HG02798 (cell line): Measurements from ENCODE around the gene PPP1R12B.
"Not testable (repeated sequence)": the region's sequence is repeated elsewhere in the genome, so short reads cannot be mapped to it uniquely, and the experiment has no call there.

ENCODE experiments used
- ATAC-seq: cut with Tn5 transposase; IDR thresholded peaks from one replicate; pipeline ENCODE4 v1.9.1; 2021; ENCODE audit warnings: mild to moderate bottlenecking; ENCODE audit not compliant: unreplicated experiment, poor library complexity

PPP1R12B gene

DNA sequence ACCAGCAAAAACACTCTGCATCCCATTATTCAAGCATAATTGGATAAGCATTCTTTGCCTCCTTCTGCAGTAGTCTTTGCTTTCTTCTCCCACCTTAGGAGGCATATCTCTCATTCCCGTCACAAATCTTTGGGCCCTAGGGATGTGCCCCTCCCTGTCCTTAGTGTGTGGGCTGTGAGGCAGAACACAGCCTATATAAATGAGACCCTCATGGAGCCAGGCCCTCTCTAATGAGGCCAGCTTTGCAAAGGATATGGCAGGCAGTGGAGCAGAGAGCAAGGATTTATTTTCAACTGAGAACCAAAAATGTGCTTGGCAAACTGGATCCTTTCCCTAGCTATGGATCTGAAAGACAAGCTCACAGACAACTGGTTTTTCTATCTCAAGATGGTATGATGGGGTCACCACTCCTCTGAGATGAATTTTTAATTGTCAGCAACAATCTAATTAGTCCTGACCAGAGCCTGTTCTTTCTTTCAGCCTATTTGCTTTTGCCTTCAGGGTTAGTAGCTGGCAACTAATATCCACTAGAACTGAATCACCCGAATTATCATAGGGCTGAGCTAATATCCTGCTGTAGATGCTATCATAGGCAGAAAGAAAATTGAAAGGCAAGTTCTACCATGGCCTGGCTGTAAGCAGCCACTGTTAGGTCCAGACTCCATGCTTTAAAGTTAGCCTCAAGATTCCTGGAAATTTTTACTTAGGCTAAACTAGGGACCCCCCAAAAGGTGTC, 227.6 kb downstream of the PPP1R12B start:
- ATAC-seq: no peak

DNA sequence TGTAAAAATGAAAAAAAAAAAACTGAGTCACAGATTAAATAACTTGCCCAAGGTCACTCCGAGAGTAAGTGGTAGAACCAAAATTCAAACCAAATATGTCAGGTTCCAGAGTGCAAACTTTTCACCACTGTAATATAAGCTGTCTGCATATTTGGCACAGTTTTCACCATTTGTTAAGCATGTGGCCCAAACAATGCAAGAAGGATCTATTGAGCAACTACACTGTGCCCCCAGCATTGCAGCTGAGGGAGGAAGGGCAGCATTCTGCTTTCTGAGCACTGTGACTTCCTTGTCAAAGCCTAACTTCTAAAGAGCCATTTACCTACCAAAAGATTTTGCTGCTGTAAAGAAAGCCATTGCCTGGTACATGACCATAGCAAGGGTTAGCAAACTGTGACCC, 228.3 kb downstream of the PPP1R12B start:
- ATAC-seq: no peak

DNA sequence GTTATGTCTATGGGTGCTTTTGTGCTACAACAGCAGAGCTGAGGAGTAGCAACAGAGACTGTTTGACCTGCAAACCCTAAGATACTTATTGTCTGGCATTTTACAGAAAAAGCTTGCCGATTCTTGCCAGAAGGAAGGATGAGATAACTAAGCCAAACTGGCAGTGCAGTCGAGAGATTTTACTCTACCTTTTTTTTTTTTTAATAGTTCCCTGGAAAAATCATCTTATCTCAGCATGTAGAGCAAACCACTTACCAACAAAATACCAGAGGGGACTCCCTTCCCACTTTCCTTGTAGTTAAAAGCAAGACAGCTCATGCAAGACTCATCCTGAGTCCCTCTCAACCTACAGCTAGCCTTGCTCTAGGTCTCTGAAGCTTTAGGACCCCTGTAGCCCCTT, 228.9 kb downstream of the PPP1R12B start:
- no peak for ATAC-seq

DNA sequence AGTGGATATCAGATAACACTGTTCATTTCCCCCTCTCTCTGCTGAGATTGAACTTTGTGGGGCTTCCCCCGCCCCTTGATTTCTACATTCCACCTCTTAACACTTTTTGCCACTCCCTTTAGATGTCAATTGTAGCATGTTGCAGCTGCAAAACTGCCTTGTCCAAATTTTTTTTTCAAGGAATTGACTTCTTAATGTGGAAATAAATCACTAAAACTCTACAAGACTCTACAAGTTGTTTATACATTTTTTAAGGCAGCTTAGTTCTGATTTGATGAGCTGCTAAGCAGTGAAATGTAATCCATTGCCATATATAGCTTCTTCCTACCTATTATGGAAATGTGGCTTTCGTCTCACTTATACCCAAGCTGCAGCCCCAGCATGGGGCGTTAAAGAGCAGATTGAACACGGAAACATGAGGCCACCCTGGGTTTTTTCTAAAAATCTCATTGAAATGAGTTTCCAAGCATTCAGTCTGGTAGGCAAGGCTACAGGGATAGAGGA, 229.6 kb downstream of the PPP1R12B start:
- no peak for ATAC-seq

DNA sequence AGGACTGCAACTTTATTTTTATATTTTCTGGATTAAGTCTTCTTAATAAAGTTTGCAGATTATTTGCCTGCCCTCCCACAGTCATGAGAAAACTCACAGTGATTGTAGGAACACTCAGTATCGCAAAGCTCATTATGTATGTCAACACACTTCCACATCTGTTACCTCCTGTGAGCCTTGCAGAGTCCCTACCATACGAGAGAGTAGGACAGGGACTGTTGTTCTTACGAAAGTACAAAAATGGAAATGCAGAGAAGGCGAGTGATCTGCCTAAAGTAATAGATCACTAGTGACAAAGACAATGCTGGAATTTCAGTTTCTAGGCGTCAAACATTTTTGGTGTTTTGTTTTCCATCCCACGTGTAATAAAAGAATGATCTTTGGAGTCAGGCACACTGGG, 230.1 kb downstream of the PPP1R12B start:
- no peak for ATAC-seq

DNA sequence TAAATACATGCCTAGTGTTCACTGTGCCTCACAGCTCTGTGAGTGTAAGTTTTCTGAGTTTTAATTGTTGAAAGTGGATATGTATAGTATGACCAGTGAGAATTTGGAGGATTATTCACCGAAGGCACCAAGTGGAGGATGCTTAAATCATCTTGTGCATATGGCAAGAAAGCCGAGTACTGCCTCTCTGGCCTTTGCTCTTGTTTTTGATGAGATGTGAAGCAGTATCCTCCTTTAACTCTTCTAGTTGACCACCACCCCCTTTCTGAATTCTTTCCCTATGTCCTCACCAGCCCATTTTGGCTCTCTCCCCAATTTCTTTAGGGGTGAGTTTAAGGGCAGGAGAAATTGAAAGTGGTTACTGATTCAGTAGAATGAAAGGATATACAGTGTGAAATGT, 231.3 kb downstream of the PPP1R12B start:
- no peak for ATAC-seq

DNA sequence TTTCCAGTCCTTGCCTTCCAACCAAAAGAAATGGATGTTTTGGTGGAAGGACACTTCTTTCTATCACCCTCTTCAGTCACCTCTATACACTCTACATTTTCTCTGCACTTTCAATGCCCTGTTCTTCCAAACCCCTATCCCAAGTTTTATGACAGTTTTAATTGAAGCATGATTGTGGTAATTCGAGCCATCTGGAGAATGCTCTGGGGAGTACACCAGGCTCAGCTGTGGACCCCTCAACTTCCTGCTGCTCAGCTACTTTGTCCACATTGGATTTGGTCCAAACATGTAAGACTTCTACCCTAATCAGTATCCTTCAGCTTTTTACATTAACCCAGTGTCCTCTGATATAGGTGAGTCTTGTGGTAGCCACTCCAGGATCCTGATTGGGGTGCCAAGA, 232.1 kb downstream of the PPP1R12B start:
- no peak for ATAC-seq

DNA sequence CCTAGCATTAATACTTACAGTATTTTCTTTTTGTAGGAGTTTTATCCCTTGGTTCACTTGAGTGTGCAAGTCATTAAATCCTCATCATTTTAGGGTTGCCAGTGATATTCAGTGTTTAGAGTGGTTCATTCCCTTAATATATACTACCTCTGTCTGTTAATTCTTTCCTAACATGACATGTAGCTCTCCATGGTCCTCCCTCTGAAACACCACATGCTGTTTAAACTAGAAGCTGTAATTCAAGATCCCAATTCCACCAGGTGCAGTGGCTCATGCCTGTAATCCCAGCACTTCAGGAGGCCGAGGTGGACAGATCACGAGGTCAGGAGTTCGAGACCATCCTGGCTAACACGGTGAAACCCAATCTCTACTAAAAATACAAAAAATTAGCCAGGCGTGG, 233.9 kb downstream of the PPP1R12B start:
- ATAC-seq: not testable (repeated sequence)

DNA sequence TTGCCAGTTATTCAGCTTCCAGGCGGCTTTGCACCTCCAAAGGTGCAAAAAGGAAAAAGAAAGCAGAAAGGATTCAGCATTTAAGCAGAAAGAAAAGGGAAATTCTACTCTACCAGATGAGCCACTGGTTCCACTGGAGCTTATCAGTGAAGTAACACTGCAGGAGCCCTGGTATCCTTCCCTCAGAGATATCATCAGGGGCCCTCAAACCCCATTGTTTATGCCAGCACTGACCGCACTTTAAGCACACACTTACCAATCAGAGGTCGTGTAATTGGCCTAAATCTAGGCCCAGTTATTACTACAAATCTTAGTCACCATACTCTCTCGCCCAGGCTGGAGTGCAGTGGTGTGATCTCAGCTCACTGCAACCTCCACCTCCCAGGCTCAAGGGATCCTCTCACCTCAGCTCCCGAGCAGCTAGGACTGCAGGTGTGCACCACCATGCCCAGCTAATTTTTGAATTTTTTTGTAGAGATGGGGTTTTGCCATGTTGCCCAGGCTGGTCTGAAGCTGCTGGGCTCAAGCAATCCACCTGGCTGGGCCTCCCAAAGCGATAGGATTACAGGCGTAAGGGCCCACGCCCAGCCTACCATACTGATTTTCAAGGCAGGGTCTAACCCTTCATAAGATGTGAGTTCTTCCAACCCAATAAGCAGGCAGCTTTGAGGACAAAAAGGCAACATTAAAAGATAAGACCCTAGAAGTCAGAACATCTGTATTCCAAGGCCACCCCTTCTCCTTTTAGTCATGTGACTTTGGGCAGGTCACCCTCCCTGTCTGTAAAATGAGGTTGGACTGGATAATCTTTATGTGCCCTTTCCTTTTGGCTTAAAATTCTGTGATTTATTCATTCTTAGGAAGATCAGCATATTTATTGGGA, 236.4 kb downstream of the PPP1R12B start:
- ATAC-seq: no peak

DNA sequence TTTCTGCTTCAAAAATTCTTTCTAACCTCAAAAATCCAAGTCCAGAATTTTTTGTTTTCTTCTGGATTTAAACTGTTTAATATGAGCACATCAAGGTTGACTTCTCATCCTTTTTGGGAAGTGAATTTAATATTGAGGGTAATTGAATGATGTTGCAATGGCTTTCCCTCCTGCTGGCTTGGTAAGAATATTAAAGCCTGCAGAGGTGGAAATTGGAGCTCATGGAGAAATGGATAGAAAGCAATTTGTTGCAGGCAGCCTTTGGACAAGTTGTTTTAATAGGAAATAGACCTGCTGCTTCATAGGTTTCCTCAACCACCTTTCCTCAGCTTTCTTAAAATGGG, 237.1 kb downstream of the PPP1R12B start:
- ATAC-seq: no peak

DNA sequence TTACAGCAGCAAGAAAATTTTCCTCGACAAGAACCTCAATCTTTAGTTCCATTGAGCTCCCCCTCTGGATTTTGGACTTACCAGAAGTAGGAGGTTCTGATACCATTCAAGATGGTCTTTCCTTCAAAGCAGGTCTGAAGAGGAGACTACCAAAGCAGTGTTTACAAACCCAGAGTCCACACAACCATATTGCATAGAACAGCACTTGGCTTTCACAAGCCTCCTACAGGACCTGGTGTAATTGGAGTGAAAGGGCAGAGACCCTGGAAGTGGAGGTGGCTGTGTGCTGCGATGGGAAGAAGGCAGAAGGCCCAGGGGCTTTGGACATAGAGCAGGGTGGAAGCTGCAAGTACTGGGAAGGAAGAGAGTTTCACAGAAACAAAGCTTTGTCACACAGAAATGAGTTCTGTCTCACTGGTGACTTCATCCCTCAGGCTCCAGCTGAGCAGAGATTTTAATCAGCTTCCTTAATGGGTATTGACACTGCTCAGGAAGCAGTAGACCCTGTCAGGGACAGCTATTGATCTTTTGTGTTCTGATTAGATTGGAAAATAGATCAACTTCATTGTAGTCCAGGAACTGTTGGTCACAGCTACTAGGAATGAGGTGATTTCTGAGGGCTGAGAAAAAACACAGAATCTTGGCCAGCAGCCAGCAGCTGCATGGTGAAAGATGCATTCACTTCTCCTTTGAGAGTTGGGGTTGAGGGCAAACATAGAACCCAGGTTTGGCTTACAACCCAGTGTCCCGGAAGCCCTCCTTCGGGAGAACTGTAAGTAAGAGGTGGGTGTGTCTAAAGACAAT, 237.7 kb downstream of the PPP1R12B start:
- no peak for ATAC-seq

DNA sequence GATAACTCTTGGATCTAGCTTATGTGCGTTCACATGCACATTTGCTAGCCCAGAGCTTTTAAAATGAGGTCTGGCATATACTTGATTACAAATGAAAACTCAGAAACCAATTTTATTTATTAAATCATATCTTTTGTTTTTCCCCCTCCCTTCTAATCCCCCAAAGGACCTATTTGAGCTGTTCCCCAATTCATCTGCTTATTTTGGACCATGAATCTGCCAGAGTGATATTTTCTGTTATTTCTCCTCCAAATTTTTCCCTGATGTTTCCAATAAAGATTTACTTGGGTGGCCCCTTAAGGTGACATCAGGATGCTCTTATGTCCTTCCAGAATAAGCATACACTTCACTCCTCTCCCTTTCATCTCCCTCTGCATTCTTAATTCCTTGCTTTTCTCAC, 238.4 kb downstream of the PPP1R12B start:
- ATAC-seq: no peak

DNA sequence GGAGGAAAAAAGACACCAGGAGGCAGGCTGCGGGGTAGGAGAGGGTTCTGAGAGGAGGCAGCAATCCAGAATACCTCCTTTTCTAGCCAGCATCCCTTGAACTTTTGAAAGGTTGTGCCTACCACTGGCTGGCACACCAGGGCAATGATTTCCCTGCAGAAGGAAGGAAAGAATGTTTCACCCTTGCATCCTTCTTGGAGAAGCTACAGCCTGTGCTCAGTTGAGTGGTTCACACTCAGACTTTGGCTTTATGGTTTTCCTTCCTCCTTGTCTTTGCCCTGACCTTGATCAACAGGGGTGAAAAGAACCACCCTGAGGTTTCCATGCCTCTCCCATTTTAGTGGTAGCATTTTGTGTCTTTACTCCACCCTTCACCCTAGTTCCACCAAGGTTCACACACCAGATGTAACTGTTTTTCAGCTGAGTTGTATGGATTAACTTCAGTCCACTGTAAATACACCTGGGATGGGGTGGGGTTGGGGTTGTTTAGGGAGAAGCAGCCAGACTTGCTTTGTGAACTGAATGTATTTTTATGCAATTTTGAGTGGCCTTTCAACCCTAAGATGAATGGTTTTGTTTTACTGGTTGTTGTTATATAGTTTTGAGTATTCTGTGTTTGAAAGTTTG, 239.5 kb downstream of the PPP1R12B start:
- ATAC-seq: no peak

DNA sequence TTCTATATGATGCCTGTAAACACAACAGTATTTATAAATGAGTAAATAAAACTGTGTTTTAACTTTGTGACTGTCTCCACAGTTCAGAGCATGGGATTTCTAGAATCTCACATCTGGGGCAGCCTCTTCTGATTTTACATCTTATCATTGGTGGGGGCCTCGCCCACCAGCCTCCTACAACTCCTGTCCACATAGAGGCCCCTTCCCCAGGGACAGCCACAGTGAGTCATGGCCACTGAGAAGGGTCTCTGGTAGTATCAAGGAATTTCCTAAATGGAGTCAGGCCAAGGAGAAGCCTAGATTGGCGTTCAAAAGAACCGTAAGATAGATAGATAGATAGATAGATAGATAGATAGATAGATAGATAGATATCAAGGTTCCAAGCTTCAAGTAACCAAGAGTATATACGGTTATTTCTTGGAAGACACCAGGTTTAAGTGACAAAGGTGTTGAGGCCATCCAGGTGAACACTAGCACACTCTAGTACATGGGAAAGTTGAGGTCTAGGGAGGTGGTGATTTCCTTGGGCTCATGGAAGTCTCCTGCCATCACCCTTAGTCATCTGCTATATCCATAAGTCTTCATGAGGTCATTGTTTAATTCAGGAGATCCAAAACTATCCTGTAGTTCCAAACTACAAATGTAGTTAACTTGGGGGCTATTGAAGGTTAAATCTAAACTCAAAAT, 240.1 kb downstream of the PPP1R12B start:
- no peak for ATAC-seq

DNA sequence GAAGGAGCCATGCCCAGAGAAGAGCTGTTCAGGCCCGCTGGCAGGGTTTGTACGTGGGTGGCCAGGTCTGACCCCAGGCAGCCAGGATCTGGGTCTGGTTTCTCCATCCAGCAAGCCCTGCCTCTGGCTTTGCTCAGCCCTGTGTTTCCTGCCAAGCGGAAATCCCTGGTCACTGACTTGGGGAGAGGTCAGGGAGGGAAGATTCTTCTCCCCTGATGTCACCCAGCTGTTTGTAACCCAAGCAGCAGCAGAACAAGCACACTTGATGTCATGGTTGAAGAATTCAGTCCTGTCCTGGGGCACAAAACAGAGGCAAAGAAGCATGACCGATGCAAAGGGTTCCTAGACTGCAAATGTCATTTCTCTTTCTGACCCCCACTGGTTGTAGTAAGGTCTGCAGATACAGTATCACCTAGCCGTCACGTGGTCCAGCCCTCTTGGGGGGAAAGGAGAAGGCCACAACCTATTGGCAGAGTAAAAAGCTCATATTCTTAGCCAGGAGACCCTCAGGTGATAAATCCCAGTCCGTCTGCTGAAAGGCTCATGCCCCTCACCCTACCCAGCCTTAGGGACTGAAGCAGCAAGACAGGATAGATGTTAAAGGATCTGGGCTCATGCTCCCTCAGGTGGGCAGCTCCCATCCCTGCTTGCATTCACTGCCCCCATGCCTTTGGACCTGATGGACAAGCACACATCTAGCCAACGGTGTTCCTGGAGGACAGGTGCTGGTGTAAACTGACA, 240.9 kb downstream of the PPP1R12B start:
- no peak for ATAC-seq

DNA sequence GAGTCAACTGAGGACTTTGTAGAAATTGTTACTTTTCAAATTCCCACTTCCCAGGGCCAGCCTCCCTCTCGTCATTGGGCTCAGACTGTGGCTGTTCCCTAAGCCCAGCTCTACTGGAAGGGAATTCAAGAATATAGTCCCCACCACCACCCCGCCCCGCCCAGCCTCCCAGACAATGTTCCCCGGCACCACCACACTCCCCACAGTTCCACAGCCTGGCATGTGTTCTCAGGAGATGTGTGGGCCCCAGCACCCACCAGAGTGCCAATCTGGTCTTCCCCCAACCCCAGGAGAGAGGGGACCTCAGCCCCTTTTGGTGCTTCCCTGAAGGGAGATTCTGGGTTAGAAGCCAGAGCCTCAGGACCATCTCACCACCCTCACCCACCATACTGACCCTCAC, 241.6 kb downstream of the PPP1R12B start:
- no peak for ATAC-seq

DNA sequence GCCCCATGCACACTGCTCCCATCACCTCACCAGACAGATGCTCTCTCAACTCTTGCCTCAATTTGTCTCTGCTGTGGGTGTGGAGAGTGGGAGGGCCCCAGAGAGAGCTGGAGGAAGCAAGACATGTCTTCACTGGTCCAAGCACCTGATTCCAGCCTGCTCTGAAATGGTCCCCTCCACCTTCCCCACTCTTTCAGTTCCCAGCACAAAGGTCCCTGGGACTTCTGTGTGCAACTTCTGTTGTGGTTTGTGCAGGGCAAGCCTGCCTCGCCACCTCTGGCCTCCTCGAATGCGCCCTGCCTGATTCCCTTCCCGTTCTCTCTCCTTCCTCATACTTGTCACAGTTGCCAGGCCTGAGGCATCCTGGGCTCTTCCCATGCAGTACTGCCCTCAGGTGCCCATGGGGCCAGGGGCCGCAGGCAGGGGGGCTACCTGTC, 242.5 kb downstream of the PPP1R12B start:
- no peak for ATAC-seq

DNA sequence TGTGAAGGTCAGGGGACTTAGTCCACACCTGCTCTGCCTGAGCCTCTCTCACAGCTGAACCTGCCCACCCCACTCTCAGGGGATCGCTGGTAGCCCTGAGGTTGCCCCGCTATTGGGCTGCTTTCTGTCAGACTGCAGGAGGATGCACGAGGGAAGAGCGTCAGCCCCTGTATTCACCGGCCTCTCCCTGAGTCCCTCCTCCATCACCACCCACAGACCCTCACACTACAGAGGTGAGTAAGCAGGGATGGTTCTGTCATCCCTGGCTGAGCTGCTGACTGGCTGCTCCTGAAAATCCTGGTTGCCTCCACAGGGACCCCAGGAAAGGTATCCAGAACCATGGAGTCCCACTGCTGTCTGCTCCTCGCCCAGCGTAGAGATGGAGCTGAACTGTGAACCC, 243.0 kb downstream of the PPP1R12B start:
- ATAC-seq: no peak

DNA sequence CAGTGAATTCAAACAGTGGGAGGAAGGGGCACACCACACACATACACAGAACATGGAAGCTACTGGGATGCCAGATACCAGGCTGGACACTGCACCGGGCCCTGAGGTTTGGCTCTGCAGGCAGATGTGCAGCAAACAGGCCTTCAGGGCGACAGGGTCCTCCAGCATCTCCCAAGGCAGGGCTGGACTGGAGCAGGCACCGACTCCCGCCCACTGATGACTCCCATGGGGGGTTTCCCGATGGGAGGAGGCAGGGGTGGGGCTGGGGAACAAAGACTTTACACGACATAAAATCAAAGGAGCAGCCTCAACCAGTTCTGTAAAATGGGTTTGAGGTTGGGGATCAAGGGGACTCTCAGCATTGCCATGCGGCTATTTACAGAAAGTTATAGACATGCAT, 243.6 kb downstream of the PPP1R12B start:
- no peak for ATAC-seq
